SIG-M5 treated with dmso at 0.1 percent for 504 hours (cell line): Measurements from ENCODE around the gene TRMT61A.

Source experiments
- DNase-seq: peaks from one replicate; lab custom pipeline; 2025; ENCODE audit not compliant: unreplicated experiment; lab: John Stamatoyannopoulos, UW

The TRMT61A gene

DNA sequence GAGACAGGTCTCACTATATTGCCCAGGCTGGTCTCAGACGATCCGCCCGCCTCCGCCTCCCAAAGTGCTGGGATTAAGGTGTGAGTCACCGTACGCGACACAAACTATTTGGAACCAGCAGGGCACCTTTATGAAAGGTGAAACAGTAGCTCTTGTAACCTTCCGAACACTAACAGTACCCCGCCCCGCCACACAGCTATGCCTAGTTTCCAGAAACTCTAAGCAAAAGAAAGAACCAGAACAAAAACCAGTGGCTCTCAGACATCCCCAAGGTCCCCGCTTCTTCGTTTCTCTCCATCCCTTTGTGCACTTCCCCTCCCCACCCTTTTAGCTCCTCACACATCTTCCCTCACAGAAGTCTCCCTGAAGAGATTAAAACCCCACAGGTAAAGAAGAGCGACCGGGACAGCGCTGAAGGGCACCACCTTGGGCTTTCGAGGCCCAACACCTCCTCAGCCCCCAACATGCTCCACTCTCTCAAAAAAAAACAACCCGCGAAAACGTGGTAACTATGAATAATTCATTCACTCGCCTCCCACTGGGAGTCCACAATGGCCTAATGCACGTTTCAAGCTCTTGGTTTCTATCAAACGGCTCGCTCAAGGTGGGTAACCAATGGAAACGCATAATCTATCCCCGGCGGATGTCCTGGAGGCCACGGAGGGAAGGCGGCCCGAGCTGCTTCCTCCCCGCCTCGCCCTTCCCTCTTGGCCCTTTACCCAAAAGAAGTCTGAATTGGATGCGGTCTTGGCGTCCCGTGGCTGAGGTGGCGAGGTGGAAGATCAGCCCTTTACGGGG lies 32.6 kb downstream of the TRMT61A start:
- DNase-seq, result peak; percentile 19

GRCh38 chr14:103562179-103562428 lies 33.1 kb downstream of the TRMT61A start:
- no peak for DNase-seq

GRCh38 chr14:103562429-103563225 lies 33.6 kb downstream of the TRMT61A start, which contains the start of the genes BAG5 and COA8:
TSS of gene BAG5 (minus strand) at chr14:103562657. CDS start at chr14:103561164, 1,493 bp downstream.
TSS of gene COA8 (plus strand) at chr14:103562960. CDS start at chr14:103563002, 42 bp downstream.
- DNase-seq, result peak; percentile 73

GRCh38 chr14:103563226-103563620 lies 34.2 kb downstream of the TRMT61A start:
- DNase-seq, result no peak

DNA sequence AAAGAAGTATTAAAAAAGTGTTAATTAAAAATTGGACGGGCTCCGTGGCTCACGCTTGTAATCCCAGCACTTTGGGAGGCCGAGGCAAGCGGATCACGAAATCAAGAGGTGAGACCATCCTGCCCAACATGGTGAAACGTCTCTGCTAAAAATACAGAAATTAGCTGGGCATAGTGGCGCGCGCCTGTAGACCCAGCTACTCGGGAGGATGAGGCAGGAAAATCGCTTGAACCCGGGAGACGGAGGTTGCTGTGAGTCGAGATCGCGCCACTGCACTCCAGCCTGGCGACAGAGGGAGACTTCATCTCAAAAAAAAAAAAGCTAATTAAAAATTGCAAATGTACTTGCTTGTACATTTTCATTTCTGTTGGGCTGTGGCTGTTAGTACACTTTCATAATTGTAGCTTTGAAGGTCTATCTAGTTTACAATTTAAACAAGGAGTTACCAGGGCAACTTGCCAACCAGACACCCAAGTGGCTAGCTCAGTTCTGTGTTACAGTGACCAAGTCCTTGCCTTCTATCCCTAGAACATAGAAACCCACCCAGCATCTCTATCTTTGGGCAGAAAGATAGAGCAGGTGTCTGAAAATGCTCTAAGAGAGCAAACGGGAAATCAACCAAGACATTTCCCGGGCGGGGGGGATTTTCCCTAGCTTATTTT lies 35.0 kb downstream of the TRMT61A start:
- DNase-seq, result no peak

- no peak for DNase-seq
Measured at GRCh38 chr14:103568952-103569351, 40.0 kb downstream of the TRMT61A start.

GRCh38 chr14:103569408-103569807 lies 40.4 kb downstream of the TRMT61A start:
- no peak for DNase-seq

GRCh38 chr14:103574104-103574503 lies 45.1 kb downstream of the TRMT61A start:
- no peak for DNase-seq

DNA sequence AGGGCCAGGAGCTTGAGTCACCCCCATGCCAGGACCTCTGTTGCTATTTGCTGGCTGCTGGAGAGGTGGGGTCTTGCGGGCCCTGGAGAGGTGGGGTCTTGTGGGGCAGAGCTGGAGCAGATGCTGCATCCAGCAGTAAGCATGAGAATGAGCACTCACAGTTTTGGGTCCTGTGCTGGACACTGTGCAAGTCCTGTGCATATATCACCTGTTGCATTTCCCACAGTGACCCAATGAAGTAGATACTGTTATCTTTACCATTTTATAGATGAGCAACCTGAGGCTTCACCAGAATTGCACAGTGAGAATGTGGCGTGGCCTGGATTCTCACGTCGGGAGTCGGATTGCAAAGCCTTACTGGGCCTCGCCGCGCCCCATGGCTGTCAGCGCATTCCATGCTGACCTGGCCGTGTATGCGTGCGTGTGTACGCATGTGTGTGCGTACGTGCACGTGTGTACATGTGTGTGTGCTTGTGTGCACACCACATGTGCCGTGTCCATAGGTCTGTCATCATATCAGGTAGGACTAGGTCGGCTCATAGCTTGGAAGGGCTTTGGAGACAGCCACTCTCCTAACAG lies 45.8 kb downstream of the TRMT61A start:
- no peak for DNase-seq

- DNase-seq, result peak; percentile 21
Measured at GRCh38 chr14:103576371-103577024, 47.5 kb downstream of the TRMT61A start.

DNA sequence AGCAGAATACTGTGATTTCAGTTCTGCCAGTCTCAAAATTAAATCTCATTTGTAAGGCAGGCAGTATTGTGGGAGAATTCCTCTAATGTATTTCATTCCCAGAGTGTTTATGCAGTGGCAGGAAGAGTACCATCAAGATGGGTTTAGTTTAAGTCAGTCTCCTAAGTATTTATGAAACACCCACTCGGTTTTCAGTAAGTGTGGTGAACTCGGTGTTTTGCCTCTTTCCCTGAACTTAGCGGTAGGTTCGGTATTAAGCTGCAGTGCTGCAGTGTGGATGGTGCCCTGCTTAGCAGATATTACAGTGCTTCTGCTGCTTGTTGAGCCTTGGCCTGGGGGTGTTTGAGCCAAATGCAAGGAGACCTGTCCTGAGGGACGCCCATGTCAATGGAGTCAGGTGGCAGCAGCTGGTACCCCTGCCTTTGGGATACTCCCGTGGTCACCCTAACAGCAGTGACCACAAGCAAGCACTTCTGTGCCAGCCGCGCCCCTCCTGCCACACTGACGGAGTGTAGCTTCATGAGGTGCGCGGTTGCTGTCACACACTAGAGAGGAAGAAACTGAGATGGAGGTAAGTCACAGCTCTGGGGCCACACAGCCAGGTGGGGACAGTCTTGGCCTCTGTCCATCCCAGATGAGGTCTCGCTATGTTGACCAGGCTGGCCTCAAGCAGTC lies 49.5 kb downstream of the TRMT61A start:
- no peak for DNase-seq

- DNase-seq, result no peak
Measured at GRCh38 chr14:103581206-103581605, 52.2 kb downstream of the TRMT61A start.

GRCh38 chr14:103581954-103582703 lies 53.1 kb downstream of the TRMT61A start:
- DNase-seq, result no peak

GRCh38 chr14:103584326-103584915 lies 55.4 kb downstream of the TRMT61A start:
- DNase-seq, result no peak
